Measurements from ENCODE around the gene LTB.

LTB gene

GRCh38 chr6:31568537-31568961, 13.7 kb downstream of the LTB start:
- Histone ChIP-seq H2AFZ (ENCODE audit: low read length) (no peak overlapping the region), H3F3A (ENCODE audit: insufficient read depth, low read length) (no peaks in the 10 kb centered on the region), H3K9me2 (ENCODE audit: low read depth, low read length) (no peaks in the 10 kb centered on the region), H3K36me3 (ENCODE audit: insufficient read depth, low read length) (no peaks in the 10 kb centered on the region), H4K20me1 (ENCODE audit: insufficient read depth, low read length) (no peaks in the 10 kb centered on the region), H3K79me2 (ENCODE audit: insufficient read depth, low read length) (no peaks in the 10 kb centered on the region), H3K9me3 (ENCODE audit: low read length) (no peaks in the 10 kb centered on the region), H3K9ac (ENCODE audit: low read length) (no peak overlapping the region), H3K4me3 (ENCODE audit: low read depth, low read length, poor library complexity, severe bottlenecking) (no peak overlapping the region), H3K4me1 (ENCODE audit: insufficient read depth, low read length, severe bottlenecking) (peaks cover 49% of the 10 kb centered on the region), H3K27me3 (ENCODE audit: insufficient read depth, low read length) (no peaks in the 10 kb centered on the region), H3K4me2 (ENCODE audit: low read length) (0 out of 2 replicates have a peak overlapping the region, but pooled peaks have one; percentile 18), H3K27ac (ENCODE audit: low read depth, low read length, poor library complexity, severe bottlenecking) (no peak overlapping the region)
- TF ChIP-seq EZH2 (IDR thresholded peaks at IDR 0.05; ENCODE audit: borderline replicate concordance, low read length): no peak
- no peak for TF ChIP-seq CTCF (IDR thresholded peaks at IDR 0.05; ENCODE audit: low read length)

- H3K4me2 ChIP-seq (ENCODE audit: low read length): no peak overlapping the region
Observed at GRCh38 chr6:31567531-31568370, 14.5 kb downstream of the LTB start.

GRCh38 chr6:31560697-31561058, 21.5 kb downstream of the LTB start:
- peak overlapping the region; percentile 56 for H3K4me2 ChIP-seq (ENCODE audit: low read length)
- no peak overlapping the region for H3K4me3 ChIP-seq (ENCODE audit: low read depth, low read length, poor library complexity, severe bottlenecking)
- H3K36me3 ChIP-seq (ENCODE audit: insufficient read depth, low read length): peaks cover 14% of the 10 kb centered on the region
- H3K9ac ChIP-seq (ENCODE audit: low read length): peak overlapping the region; percentile 48; the same call in 1 of the 2 replicates
- no peaks in the 10 kb centered on the region for H3K9me3 ChIP-seq (ENCODE audit: low read length)
- H3F3A ChIP-seq (ENCODE audit: insufficient read depth, low read length): peaks cover 16% of the 10 kb centered on the region; the same call in 1 of the 2 replicates
- no peaks in the 10 kb centered on the region for H3K79me2 ChIP-seq (ENCODE audit: insufficient read depth, low read length)
- no peaks in the 10 kb centered on the region for H4K20me1 ChIP-seq (ENCODE audit: insufficient read depth, low read length)
- no peak for TF ChIP-seq CTCF (IDR thresholded peaks at IDR 0.05; ENCODE audit: low read length)
- TF ChIP-seq EZH2 (IDR thresholded peaks at IDR 0.05; ENCODE audit: borderline replicate concordance, low read length): no peak
- no peaks in the 10 kb centered on the region for H3K27me3 ChIP-seq (ENCODE audit: insufficient read depth, low read length)
- no peaks in the 10 kb centered on the region for H3K9me2 ChIP-seq (ENCODE audit: low read depth, low read length)
- H3K27ac ChIP-seq (ENCODE audit: low read depth, low read length, poor library complexity, severe bottlenecking): peak overlapping the region; percentile 94
- H2AFZ ChIP-seq (ENCODE audit: low read length): no peak overlapping the region
- peaks cover 59% of the 10 kb centered on the region for H3K4me1 ChIP-seq (ENCODE audit: insufficient read depth, low read length, severe bottlenecking)

More at GRCh38 chr6:31567531-31568370, 14.5 kb downstream of the LTB start:
- Histone ChIP-seq H3K79me2 (ENCODE audit: insufficient read depth, low read length) (no peaks in the 10 kb centered on the region), H3K27me3 (ENCODE audit: insufficient read depth, low read length) (no peaks in the 10 kb centered on the region), H3K27ac (ENCODE audit: low read depth, low read length, poor library complexity, severe bottlenecking) (no peak overlapping the region), H2AFZ (ENCODE audit: low read length) (no peak overlapping the region), H3F3A (ENCODE audit: insufficient read depth, low read length) (no peaks in the 10 kb centered on the region), H4K20me1 (ENCODE audit: insufficient read depth, low read length) (no peaks in the 10 kb centered on the region), H3K4me3 (ENCODE audit: low read depth, low read length, poor library complexity, severe bottlenecking) (no peak overlapping the region), H3K4me1 (ENCODE audit: insufficient read depth, low read length, severe bottlenecking) (peaks cover 43% of the 10 kb centered on the region), H3K36me3 (ENCODE audit: insufficient read depth, low read length) (no peaks in the 10 kb centered on the region), H3K9me2 (ENCODE audit: low read depth, low read length) (no peaks in the 10 kb centered on the region), H3K9ac (ENCODE audit: low read length) (no peak overlapping the region), H3K9me3 (ENCODE audit: low read length) (no peaks in the 10 kb centered on the region)
- TF ChIP-seq CTCF (IDR thresholded peaks at IDR 0.05; ENCODE audit: low read length) (no peak), EZH2 (IDR thresholded peaks at IDR 0.05; ENCODE audit: borderline replicate concordance, low read length) (no peak)
